Prostate gland (tissue), 2 donors: ENCODE results near the gene AOAH. TPM values are rescaled to one million over a fixed set of nuclear protein-coding genes. Genes with fewer than 3 reads are reported as not detected.

Experiments
- DNase-seq: peaks from one replicate; pipeline ENCODE4 v3.0.0-alpha.2; 2019; ENCODE audit warnings: low spot score
- H3K27ac ChIP-seq, 2 donors: fragments of 200-600 bp; sonication (generic); 2 replicates each; pipeline ENCODE4 v1.5.1; 2017 to 2019
- H3K27me3 ChIP-seq: fragments of 200-600 bp; sonication (generic); replicated peaks from 2 replicates; pipeline ENCODE4 v1.5.1; 2019; ENCODE audit not compliant: insufficient read depth
- H3K36me3 ChIP-seq, 2 donors: fragments of 200-600 bp; sonication (generic); 1 replicate in 1 of 2; 2 replicates in 1 of 2; pipeline versions ENCODE4 v1.5.1 to v1.8.1; 2017 to 2019
- H3K4me1 ChIP-seq: fragments of 200-600 bp; sonication (generic); replicated peaks from 2 replicates; pipeline ENCODE4 v1.5.1; 2019
- H3K4me3 ChIP-seq, 2 donors: fragments of 200-600 bp; sonication (generic); 2 replicates each; pipeline ENCODE4 v1.5.1; 2017 to 2019
- H3K9me3 ChIP-seq: fragments of 200-600 bp; sonication (generic); 2 replicates; pipeline ENCODE4 v1.5.1; 2017
- CTCF ChIP-seq, 4 experiments: fragments of 200-600 bp in 2 of 4; fragments of 450-650 bp in 2 of 4; sonication (generic) in 2 of 4; IDR thresholded peaks; 1 replicate in 3 of 4; 2 replicates in 1 of 4; pipeline ENCODE4 v1.5.1; 2016 to 2019; ENCODE audit warnings: antibody characterized with exemption in 4 of 4, mild to moderate bottlenecking in 2 of 4, moderate library complexity in 2 of 4
- POLR2A ChIP-seq: fragments of 450-650 bp; IDR thresholded peaks from one replicate; pipeline ENCODE4 v1.6.1; 2016; ENCODE audit warnings: antibody characterized with exemption, mild to moderate bottlenecking
- POLR2AphosphoS5 ChIP-seq: sonication (generic); formaldehyde crosslinking; IDR thresholded peaks from one replicate; pipeline ENCODE4 v1.6.1; 2017; ENCODE audit warnings: antibody characterized with exemption
- WGBS: methylation state at CpG from one replicate; pipeline ENCODE4 v1.1.5; 2018; 5-methylcytosine and 5-hydroxymethylcytosine counted together
- intact Hi-C: fragments of 100-400 bp; cut with DNase I; formaldehyde crosslinking; loops from one replicate; pipeline ENCODE4 v1.14.2; 2022
- total RNA-seq, 2 donors: library from RNA; depleted of rRNA; stranded (reverse); fragments of >200 nt; gene quantifications; one replicate each; pipeline ENCODE4 v1.1.0, GENCODE V29; 2016

The AOAH gene
- total RNA-seq, 2 donors from 2014 or later = 4.1 to 4.8 TPM

GRCh38 chr7:36514289-36515243, 209.7 kb downstream of the AOAH start:
- no peak overlapping the region for H3K27ac ChIP-seq
- no peaks in the 10 kb centered on the region for H3K4me1 ChIP-seq
- H3K27me3 ChIP-seq = no peaks in the 10 kb centered on the region
- TF ChIP-seq CTCF (IDR thresholded peaks at IDR 0.05) (no peak), POLR2A (no peak), POLR2AphosphoS5 (no peak)
- no peak overlapping the region for H3K4me3 ChIP-seq
- no peak for DNase-seq
- intact Hi-C loops = no loop called here
- no peaks in the 10 kb centered on the region for H3K36me3 ChIP-seq
- 82% methylated on average over 10 of the region's 10 CpGs for WGBS
- no peaks in the 10 kb centered on the region for H3K9me3 ChIP-seq

GRCh38 chr7:36513393-36513792, 210.9 kb downstream of the AOAH start:
- no peak for DNase-seq
- no peak for TF ChIP-seq POLR2A
- 96% methylated on average over 10 of the region's 10 CpGs for whole genome bisulfite sequencing

GRCh38 chr7:36512616-36513015, 211.7 kb downstream of the AOAH start:
- Histone ChIP-seq H3K36me3 (no peaks in the 10 kb centered on the region), H3K9me3 (no peaks in the 10 kb centered on the region), H3K27ac (no peak overlapping the region), H3K4me1 (no peaks in the 10 kb centered on the region), H3K27me3 (no peaks in the 10 kb centered on the region), H3K4me3 (no peak overlapping the region)
- 92% methylated on average over 4 of the region's 4 CpGs for WGBS
- intact Hi-C loops = no loop called here
- DNase-seq = no peak
- TF ChIP-seq CTCF (IDR thresholded peaks at IDR 0.05) = no peak
- TF ChIP-seq POLR2A = no peak
- no peak for TF ChIP-seq POLR2AphosphoS5

More at GRCh38 chr7:36513393-36513792, 210.9 kb downstream of the AOAH start:
- H3K9me3 ChIP-seq = no peaks in the 10 kb centered on the region
- H3K27me3 ChIP-seq = no peaks in the 10 kb centered on the region
- H3K27ac ChIP-seq = no peak overlapping the region
- intact Hi-C loops = no loop called here
- no peaks in the 10 kb centered on the region for H3K4me1 ChIP-seq
- H3K4me3 ChIP-seq = no peak overlapping the region
- no peaks in the 10 kb centered on the region for H3K36me3 ChIP-seq

GRCh38 chr7:36509962-36510361, 214.3 kb downstream of the AOAH start:
- H3K4me1 ChIP-seq = no peaks in the 10 kb centered on the region
- H3K27ac ChIP-seq = no peak overlapping the region
- intact Hi-C loops = no loop called here
- no peak overlapping the region for H3K4me3 ChIP-seq
- no peak for TF ChIP-seq POLR2AphosphoS5
- no peak for TF ChIP-seq POLR2A
- no peak for TF ChIP-seq CTCF (IDR thresholded peaks at IDR 0.05)
- no peak for DNase-seq
- H3K9me3 ChIP-seq = no peaks in the 10 kb centered on the region
- no peaks in the 10 kb centered on the region for H3K27me3 ChIP-seq
- no peaks in the 10 kb centered on the region for H3K36me3 ChIP-seq
- WGBS = 94% methylated on average over 9 of the region's 9 CpGs

GRCh38 chr7:36507475-36508440, 216.5 kb downstream of the AOAH start:
- no peak for DNase-seq
- no peaks in the 10 kb centered on the region for H3K9me3 ChIP-seq
- no peaks in the 10 kb centered on the region for H3K36me3 ChIP-seq
- no peak for TF ChIP-seq POLR2A
- TF ChIP-seq POLR2AphosphoS5 = no peak
- TF ChIP-seq CTCF (IDR thresholded peaks at IDR 0.05) = no peak
- no peak overlapping the region for H3K4me3 ChIP-seq
- no peaks in the 10 kb centered on the region for H3K27me3 ChIP-seq
- H3K27ac ChIP-seq = no peak overlapping the region
- 24% methylated on average over 9 of the region's 9 CpGs for WGBS
- intact Hi-C loops = no loop called here
- no peaks in the 10 kb centered on the region for H3K4me1 ChIP-seq
